CD4-positive, alpha-beta memory T cell (primary cell): Measurements from ENCODE around the gene IL15. TPM values are rescaled to one million over a fixed set of nuclear protein-coding genes. Genes with fewer than 3 reads are reported as not detected.

Experiments
- CTCF ChIA-PET: fragments of 350-600 bp; sonication (Branson Sonifier 250); formaldehyde crosslinking; loops from one replicate; lab custom pipeline; 2021; ENCODE audit warnings: inconsistent platforms; ENCODE audit not compliant: partially characterized antibody; lab: Charles Lee
- POLR2A ChIA-PET: fragments of 350-600 bp; sonication (Branson Sonifier 250); formaldehyde crosslinking; loops from one replicate; lab custom pipeline; 2021; ENCODE audit not compliant: partially characterized antibody; lab: Charles Lee
- DNase-seq, 5 donors: peaks; one replicate each; pipeline versions ENCODE4 v3.0.0 to v3.0.0-alpha.2; 2020 to 2022; ENCODE audit warnings: mixed read lengths in 1 of 5
- H3K27ac ChIP-seq: one replicate; pipeline ENCODE4 v1.7.0; 2013; ENCODE audit warnings: low read depth, low read length
- H3K27me3 ChIP-seq: 2 replicates; pipeline ENCODE4 v1.7.0; 2013; ENCODE audit warnings: mild to moderate bottlenecking, low read length, moderate library complexity; ENCODE audit not compliant: insufficient read depth
- H3K36me3 ChIP-seq: 2 replicates; pipeline ENCODE4 v1.7.0; 2013; ENCODE audit warnings: mild to moderate bottlenecking, low read length, moderate library complexity; ENCODE audit not compliant: insufficient read depth
- H3K4me1 ChIP-seq: 2 replicates; pipeline ENCODE4 v1.7.0; 2013; ENCODE audit warnings: mild to moderate bottlenecking, low read length, moderate library complexity; ENCODE audit not compliant: insufficient read depth
- H3K4me3 ChIP-seq, 2 donors: one replicate each; pipeline ENCODE4 v1.7.0; 2013; ENCODE audit warnings: low read length in 2 of 2, mild to moderate bottlenecking in 1 of 2
- H3K9me3 ChIP-seq, 2 donors: one replicate each; pipeline ENCODE4 v1.7.0; 2013; ENCODE audit warnings: low read length in 2 of 2, control low read depth in 1 of 2; ENCODE audit not compliant: control insufficient read depth in 1 of 2
- H3K27ac Mint-ChIP-seq, 7 donors: one replicate each; pipeline ENCODE4 v1.8.0; 2020 to 2021; ENCODE audit warnings: mixed read lengths in 7 of 7, mild to moderate bottlenecking in 6 of 7, inconsistent platforms in 3 of 7, moderate library complexity in 3 of 7
- H3K27me3 Mint-ChIP-seq, 2 donors: one replicate each; pipeline ENCODE4 v1.8.0; 2020 to 2021; ENCODE audit warnings: mixed read lengths in 2 of 2
- H3K36me3 Mint-ChIP-seq, 2 donors: one replicate each; pipeline ENCODE4 v1.8.0; 2020 to 2021; ENCODE audit warnings: mixed read lengths in 2 of 2, inconsistent platforms in 1 of 2, mild to moderate bottlenecking in 1 of 2
- H3K4me1 Mint-ChIP-seq, 4 donors: one replicate each; pipeline ENCODE4 v1.8.0; 2020 to 2021; ENCODE audit warnings: mixed read lengths in 4 of 4, mild to moderate bottlenecking in 1 of 4
- H3K4me3 Mint-ChIP-seq, 8 donors: one replicate each; pipeline ENCODE4 v1.8.0; 2020 to 2021; ENCODE audit warnings: mixed read lengths in 8 of 8, mild to moderate bottlenecking in 7 of 8, moderate library complexity in 6 of 8, inconsistent platforms in 3 of 8
- H3K9me3 Mint-ChIP-seq, 8 donors: one replicate each; pipeline ENCODE4 v1.8.0; 2020 to 2021; ENCODE audit warnings: mixed read lengths in 8 of 8, mild to moderate bottlenecking in 5 of 8, inconsistent platforms in 3 of 8, moderate library complexity in 1 of 8
- intact Hi-C: fragments of 100-400 bp; cut with micrococcal nuclease; formaldehyde crosslinking; loops from one replicate; pipeline ENCODE4 v1.15.1; 2023
- polyA plus RNA-seq, 2 donors: library from polyadenylated mRNA; unstranded; fragments of 300-500 nt; fragmentation: Illumina TruSeq; gene quantifications; one replicate each; pipeline ENCODE4 v1.2.3, GENCODE V29; 2021
- total RNA-seq, 2 experiments: library from RNA; stranded (reverse); gene quantifications; one replicate each; pipeline ENCODE4 v1.2.3, GENCODE V29; 2021

The IL15 gene
- total and polyA plus RNA-seq, 4 experiments from 2014 or later: 2.6 to 6.1 (median 4.6) TPM

GRCh38 chr4:141645611-141646340, 9.4 kb downstream of the IL15 start:
- Mint-ChIP-seq H3K4me1 (peaks cover 9 to 13% (median 12%) of the 10 kb centered on the region in 4 donors), H3K4me3 (no peak overlapping the region), H3K27me3 (no peaks in the 10 kb centered on the region), H3K36me3 (no peaks in the 10 kb centered on the region), H3K9me3 (no peaks in the 10 kb centered on the region), H3K27ac (no peak overlapping the region)
- H3K27me3 ChIP-seq: no peaks in the 10 kb centered on the region
- no peaks in the 10 kb centered on the region for H3K36me3 ChIP-seq
- POLR2A ChIA-PET: no interaction called here
- H3K4me3 ChIP-seq: no peak overlapping the region
- CTCF ChIA-PET: interaction anchor here (1.2 kb wide), 1 partner anchor 9 kb away, joined by 3 read pairs; no protein-coding TSS in a partner anchor
- no peak for DNase-seq
- H3K9me3 ChIP-seq: no peaks in the 10 kb centered on the region
- no peaks in the 10 kb centered on the region for H3K4me1 ChIP-seq
- H3K27ac ChIP-seq: no peak overlapping the region
- intact Hi-C loops: no loop called here

GRCh38 chr4:141646969-141647368, 10.6 kb downstream of the IL15 start:
- no peaks in the 10 kb centered on the region for H3K9me3 ChIP-seq
- H3K27me3 ChIP-seq: no peaks in the 10 kb centered on the region
- peaks cover 9 to 13% (median 12%) of the 10 kb centered on the region in 4 donors for H3K4me1 Mint-ChIP-seq
- CTCF ChIA-PET: interaction anchor here (1.2 kb wide), 1 partner anchor 10 kb away, joined by 3 read pairs; no protein-coding TSS in a partner anchor
- no peak overlapping the region for H3K27ac Mint-ChIP-seq
- no peaks in the 10 kb centered on the region for H3K36me3 Mint-ChIP-seq
- no peak for DNase-seq
- intact Hi-C loops: no loop called here
- H3K4me3 ChIP-seq: no peak overlapping the region
- no peaks in the 10 kb centered on the region for H3K36me3 ChIP-seq
- H3K4me1 ChIP-seq: no peaks in the 10 kb centered on the region
- H3K4me3 Mint-ChIP-seq: no peak overlapping the region
- no peak overlapping the region for H3K27ac ChIP-seq
- H3K27me3 Mint-ChIP-seq: no peaks in the 10 kb centered on the region
- H3K9me3 Mint-ChIP-seq: no peaks in the 10 kb centered on the region
- POLR2A ChIA-PET: no interaction called here

- H3K27me3 ChIP-seq: no peaks in the 10 kb centered on the region
- no peaks in the 10 kb centered on the region for H3K27me3 Mint-ChIP-seq
- no peak overlapping the region for H3K27ac Mint-ChIP-seq
- ChIA-PET POLR2A (no interaction called here), CTCF (no interaction called here)
- DNase-seq: no peak
- no peaks in the 10 kb centered on the region for H3K36me3 ChIP-seq
- H3K4me1 Mint-ChIP-seq: peaks cover 9 to 13% (median 12%) of the 10 kb centered on the region in 4 donors
- no peaks in the 10 kb centered on the region for H3K9me3 ChIP-seq
- H3K9me3 Mint-ChIP-seq: no peaks in the 10 kb centered on the region
- H3K27ac ChIP-seq: no peak overlapping the region
- no peaks in the 10 kb centered on the region for H3K4me1 ChIP-seq
- no peak overlapping the region for H3K4me3 ChIP-seq
- H3K36me3 Mint-ChIP-seq: no peaks in the 10 kb centered on the region
- no peak overlapping the region for H3K4me3 Mint-ChIP-seq
- intact Hi-C loops: no loop called here
These were observed 11.6 kb downstream of the IL15 start for GRCh38 chr4:141647966-141648365.

- H3K4me1 ChIP-seq: no peaks in the 10 kb centered on the region
- H3K4me3 ChIP-seq: no peak overlapping the region
- ChIA-PET POLR2A (no interaction called here), CTCF (no interaction called here)
- intact Hi-C loops: no loop called here
- no peaks in the 10 kb centered on the region for H3K27me3 Mint-ChIP-seq
- no peaks in the 10 kb centered on the region for H3K36me3 Mint-ChIP-seq
- no peak overlapping the region for H3K4me3 Mint-ChIP-seq
- DNase-seq: no peak
- no peak overlapping the region for H3K27ac Mint-ChIP-seq
- no peaks in the 10 kb centered on the region for H3K27me3 ChIP-seq
- H3K9me3 Mint-ChIP-seq: no peaks in the 10 kb centered on the region
- no peaks in the 10 kb centered on the region for H3K9me3 ChIP-seq
- H3K27ac ChIP-seq: no peak overlapping the region
- H3K4me1 Mint-ChIP-seq: peaks cover 0 to 11% (median 5%) of the 10 kb centered on the region in 4 donors
- no peaks in the 10 kb centered on the region for H3K36me3 ChIP-seq
These were observed 15.9 kb downstream of the IL15 start for GRCh38 chr4:141652161-141652778.

GRCh38 chr4:141654098-141654497, 17.7 kb downstream of the IL15 start:
- CTCF ChIA-PET: interaction anchor here (0.6 to 1.1 kb wide), 3 partner anchors 16 to 499 kb away, joined by 3 read pairs; no protein-coding TSS in a partner anchor

GRCh38 chr4:141656031-141656430, 19.6 kb downstream of the IL15 start:
- Mint-ChIP-seq H3K4me3 (no peak overlapping the region), H3K27ac (no peak overlapping the region), H3K9me3 (no peaks in the 10 kb centered on the region), H3K4me1 (peaks cover 6 to 12% (median 8%) of the 10 kb centered on the region in 4 donors), H3K36me3 (no peaks in the 10 kb centered on the region), H3K27me3 (no peaks in the 10 kb centered on the region)
- intact Hi-C loops: no loop called here
- Histone ChIP-seq H3K27me3 (no peaks in the 10 kb centered on the region), H3K4me1 (no peaks in the 10 kb centered on the region), H3K9me3 (no peaks in the 10 kb centered on the region), H3K4me3 (no peak overlapping the region), H3K36me3 (no peaks in the 10 kb centered on the region), H3K27ac (no peak overlapping the region)
- ChIA-PET POLR2A (no interaction called here), CTCF (no interaction called here)
- no peak for DNase-seq

More at GRCh38 chr4:141654098-141654497, 17.7 kb downstream of the IL15 start:
- no peaks in the 10 kb centered on the region for H3K9me3 Mint-ChIP-seq
- no peaks in the 10 kb centered on the region for H3K27me3 ChIP-seq
- H3K4me3 Mint-ChIP-seq: no peak overlapping the region
- H3K9me3 ChIP-seq: no peaks in the 10 kb centered on the region
- H3K36me3 ChIP-seq: no peaks in the 10 kb centered on the region
- no peaks in the 10 kb centered on the region for H3K27me3 Mint-ChIP-seq
- intact Hi-C loops: no loop called here
- H3K27ac Mint-ChIP-seq: no peak overlapping the region
- no peaks in the 10 kb centered on the region for H3K36me3 Mint-ChIP-seq
- H3K4me1 ChIP-seq: no peaks in the 10 kb centered on the region
- H3K27ac ChIP-seq: no peak overlapping the region
- H3K4me1 Mint-ChIP-seq: peaks cover 3 to 9% (median 6%) of the 10 kb centered on the region in 4 donors
- POLR2A ChIA-PET: no interaction called here
- H3K4me3 ChIP-seq: no peak overlapping the region
- DNase-seq: no peak

- DNase-seq: no peak
- Histone ChIP-seq H3K9me3 (no peaks in the 10 kb centered on the region), H3K36me3 (no peaks in the 10 kb centered on the region), H3K4me3 (no peak overlapping the region), H3K4me1 (no peaks in the 10 kb centered on the region), H3K27me3 (no peaks in the 10 kb centered on the region), H3K27ac (no peak overlapping the region)
- CTCF ChIA-PET: no interaction called here
- intact Hi-C loops: no loop called here
- Mint-ChIP-seq H3K4me3 (no peak overlapping the region), H3K36me3 (no peaks in the 10 kb centered on the region), H3K27ac (no peak overlapping the region), H3K4me1 (peaks cover 8 to 12% (median 9%) of the 10 kb centered on the region in 4 donors), H3K9me3 (no peaks in the 10 kb centered on the region), H3K27me3 (no peaks in the 10 kb centered on the region)
- POLR2A ChIA-PET: no interaction called here
These were observed 21.3 kb downstream of the IL15 start for GRCh38 chr4:141657550-141658250.
